ENCODE data around the gene COL5A1.
"Not testable (repeated sequence)": the region's sequence is repeated elsewhere in the genome, so short reads cannot be mapped to it uniquely, and the experiment has no call there.

Gene COL5A1

DNA sequence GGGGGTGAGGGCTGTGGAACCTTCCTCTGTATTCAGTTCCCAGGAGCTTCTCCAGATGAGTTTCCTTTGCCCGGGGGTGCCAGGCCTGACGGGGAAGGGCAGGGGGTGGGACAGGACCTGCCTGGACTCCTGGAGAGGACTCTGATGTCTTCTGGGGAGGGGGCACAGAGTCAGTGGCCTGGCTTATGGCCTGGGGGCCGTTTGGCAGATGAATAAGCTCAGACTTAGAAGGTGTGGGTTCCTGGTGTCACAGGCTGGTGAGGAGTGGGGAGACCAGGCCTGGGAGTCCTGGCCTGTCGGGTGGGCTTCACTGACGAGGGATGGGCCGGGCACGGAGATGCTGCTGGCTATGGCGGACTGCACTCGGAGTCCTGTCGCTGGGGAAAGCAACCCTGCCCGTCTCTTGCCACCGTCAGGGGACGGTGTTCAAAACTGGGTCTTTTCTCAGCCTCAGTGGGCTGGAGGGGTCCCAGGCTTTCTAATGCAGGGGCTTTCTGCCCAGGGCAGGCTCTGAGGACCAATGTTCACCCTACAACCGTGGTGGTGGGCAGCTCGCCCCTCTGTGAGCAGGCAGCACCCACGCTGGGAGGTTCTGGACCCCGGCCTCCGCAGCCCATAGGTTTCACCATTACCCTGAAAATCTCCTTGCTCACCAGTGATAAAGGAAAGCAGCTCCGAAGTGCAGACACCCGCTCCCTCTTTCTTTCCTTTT lies 16.2 kb downstream of the COL5A1 start:
- DNase-seq (ENCODE audit: low spot score), result no peak

DNA sequence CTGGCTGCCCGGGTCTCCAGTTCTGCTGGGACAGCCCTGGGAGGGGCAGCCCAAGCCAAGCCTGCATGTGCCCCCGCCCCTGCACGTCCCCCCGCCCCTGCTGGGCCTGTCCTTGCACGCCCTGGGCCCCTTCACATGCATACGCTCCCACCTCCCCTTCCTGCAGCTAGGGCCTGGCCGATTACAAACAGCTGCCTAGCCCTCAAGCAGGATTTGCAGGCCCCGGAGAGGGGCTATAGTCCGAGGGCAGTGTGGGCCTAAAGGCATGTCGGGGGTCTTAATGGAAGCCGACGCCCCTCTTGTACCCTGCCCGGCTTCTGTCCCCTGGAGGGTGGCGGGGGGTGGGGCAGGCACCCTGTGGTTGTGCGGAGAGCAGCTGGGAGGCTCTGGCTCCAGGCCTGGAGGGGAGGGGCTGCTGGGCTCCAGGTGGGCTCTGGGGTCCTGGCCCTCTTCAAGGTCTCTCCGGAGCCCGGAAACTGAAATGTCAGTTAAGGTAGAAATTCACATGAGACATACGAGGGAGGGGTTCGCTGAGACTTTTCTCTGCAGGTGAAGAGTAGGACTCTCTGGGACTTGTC lies 16.9 kb downstream of the COL5A1 start:
- no peak for DNase-seq (ENCODE audit: low spot score)

DNA sequence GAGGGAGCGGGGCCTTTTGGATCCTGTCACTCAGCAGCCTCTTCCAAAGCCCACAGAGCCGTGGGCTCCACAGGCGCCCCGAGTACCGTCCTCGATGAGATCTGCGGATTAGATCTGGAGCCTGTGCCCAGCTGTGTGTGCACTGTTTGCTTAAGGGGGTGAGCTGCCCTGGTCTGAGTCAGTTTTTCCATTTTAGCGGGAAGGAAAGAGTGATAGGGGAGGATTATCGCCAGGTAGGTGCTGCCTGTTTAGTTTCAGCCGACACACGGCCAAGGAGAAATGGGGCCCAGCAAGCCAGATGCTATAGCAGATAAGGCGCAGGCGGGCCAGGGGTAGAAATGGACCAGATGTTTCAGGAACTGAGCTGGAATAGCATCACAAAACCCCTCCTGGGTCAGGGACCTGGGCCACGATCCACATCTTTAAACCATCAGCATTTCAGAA lies 18.1 kb downstream of the COL5A1 start:
- no peak for DNase-seq (ENCODE audit: low spot score)

DNA sequence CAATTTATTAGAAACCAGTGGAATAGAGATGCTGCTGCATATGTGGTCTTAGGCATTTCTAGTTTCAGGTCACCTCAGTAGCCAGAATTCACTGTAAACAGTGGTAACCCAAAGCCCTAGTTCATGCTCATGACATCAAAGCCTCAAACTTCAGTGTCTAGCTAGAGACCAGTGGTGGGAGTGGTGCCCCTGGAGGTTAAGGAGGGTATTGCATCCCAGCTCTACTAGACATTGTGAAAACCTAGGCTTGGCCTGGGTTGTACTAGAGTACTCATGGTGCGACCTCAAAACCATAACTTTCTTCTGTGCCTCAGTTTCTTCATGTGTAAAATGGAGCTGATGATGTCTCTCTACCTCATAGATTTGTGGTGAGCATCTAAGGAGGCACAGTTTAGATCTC lies 18.8 kb downstream of the COL5A1 start:
- no peak for DNase-seq (ENCODE audit: low spot score)

DNA sequence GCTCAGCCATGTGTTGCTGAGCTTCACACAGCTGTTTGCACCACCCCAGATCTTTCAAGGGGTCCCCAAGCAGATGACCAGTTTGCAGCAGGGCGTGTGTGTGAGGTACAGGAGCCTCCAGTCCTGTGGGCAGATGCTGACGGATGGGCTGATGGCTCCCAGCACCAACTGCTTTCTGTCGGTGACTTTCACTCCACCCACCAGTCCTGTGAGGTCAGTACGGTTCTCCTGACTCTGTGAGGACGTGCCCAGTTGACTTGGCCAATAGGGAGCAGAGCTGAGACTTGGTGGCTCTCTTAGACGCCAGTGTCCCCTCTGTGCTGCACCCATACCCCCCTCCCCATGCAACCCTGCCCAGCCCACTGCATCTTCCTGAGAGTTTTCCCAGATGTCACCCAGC lies 19.7 kb downstream of the COL5A1 start:
- no peak for DNase-seq (ENCODE audit: low spot score)

DNA sequence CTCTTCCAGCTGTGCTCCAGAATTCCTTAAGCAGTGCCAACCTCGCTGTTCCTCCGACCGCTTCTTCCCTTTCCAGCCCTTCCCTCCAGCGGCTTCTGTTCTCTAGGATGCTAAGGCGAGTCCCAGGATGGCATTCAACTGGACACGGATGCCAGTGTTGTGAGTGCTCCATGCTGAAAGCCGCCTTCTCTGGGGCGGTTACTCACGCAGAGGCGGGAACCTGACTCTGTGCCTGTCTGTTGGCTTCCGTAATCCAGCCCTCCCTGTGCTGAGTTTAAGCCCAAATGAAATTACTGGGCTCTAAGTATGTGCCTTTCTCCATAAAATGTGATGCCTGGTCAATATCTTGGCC lies 20.2 kb downstream of the COL5A1 start:
- DNase-seq (ENCODE audit: low spot score), result no peak

DNA sequence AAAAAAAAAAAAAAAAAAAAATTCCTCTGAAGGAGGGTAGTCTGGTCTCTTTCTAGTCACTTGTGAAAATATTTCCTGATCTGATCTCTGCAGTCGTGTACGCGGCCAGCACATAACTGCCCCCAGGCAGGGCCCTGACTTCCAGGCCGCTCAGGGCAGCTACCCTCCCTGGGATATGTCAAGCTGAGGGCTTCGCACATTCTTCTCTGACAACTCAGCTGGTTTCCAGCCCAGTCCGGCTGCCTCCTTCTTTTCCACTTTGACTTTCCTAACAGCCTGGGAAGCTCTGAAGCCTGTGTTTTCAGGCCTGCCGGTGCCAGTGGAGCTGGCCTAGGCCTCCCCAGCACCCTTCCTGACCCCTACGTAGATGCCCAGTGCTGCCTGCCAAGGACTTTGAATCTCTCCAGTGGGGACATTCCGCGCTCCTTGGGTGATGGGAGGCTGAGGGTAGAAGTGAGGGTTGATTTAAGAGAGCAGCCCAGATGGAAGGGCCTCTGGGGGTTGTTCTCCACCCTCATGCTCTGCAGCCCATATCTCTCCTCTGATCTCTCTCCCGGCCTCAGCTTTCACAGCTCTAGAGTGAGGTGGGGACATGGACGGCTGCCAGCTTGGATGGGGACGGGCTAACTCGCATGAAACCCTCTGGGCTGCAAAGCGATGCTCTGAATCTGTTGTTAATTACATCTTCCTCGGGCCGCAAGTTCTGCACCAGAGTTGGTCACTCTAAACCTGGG lies 20.7 kb downstream of the COL5A1 start:
- no peak for DNase-seq (ENCODE audit: low spot score)

DNA sequence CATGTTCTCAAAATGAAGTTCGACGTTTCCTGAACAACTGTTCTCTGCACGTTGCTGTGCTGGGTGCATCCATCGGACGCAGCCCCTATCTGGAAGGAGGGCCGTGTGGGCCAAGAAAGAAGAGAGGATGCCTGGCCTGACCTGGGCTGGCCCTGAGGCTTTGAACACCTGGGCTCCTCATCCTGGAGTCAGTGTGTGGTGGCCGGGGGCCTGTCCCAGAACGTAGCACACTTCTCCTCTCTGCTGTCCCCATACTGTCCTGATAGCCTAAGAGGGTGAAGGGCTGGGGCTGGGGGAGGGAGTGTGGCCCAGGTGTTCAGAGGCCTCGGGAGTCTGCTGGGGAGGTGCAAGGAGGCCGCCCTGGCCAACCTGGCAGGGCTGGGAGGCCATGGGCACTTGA lies 21.5 kb downstream of the COL5A1 start:
- DNase-seq (ENCODE audit: low spot score), result no peak

DNA sequence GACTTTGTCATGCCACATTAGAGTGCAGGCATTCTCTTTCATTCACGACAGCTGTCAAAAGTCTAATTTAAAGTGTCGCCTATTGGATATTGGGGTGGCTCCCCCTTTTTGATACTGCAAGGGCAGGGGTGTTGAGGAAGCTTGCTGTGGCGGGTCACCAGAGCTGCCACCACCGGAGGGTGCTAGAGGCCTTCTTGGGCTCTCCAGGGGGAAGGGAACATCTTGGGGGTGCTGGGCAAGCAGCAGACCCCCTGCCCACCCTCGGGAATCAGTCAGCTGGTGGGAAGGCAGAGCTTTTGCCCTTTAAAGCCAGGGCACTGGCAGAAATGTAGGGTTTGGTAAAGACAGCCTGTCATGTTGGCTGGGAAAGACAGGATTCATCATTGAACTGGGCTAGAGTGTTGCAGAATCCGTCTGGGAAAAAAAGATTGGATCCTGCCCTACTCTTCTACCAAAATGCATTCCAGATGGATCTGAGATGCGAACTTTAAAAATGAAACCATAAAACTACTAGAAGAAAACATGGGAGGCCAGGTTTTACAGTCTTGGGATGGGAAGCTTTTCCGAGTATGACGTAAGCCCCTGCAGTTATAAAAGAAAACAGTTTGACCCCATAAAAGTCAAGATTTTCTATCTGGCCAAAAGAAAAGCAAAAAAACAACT lies 22.3 kb downstream of the COL5A1 start:
- no peak for DNase-seq (ENCODE audit: low spot score)

DNA sequence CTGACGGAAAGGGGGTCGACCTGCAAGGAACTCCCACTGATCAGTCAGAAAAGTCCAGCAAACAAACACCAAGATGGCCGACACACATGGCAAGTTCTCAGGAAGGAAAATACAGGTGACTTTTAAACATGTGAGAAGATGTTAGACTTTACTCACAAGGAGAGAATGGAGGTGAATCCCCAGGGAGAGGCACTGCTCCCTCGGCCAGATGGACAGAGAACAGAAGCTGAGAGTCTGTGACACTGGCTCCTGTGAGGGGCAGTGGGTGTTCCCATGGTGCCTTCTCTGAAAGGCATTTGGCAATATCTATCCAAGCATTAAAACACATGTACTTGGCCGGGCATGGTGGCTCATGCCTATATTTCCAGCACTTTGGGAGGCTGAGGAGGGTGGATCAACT lies 22.8 kb downstream of the COL5A1 start:
- DNase-seq (ENCODE audit: low spot score), result no peak

DNA sequence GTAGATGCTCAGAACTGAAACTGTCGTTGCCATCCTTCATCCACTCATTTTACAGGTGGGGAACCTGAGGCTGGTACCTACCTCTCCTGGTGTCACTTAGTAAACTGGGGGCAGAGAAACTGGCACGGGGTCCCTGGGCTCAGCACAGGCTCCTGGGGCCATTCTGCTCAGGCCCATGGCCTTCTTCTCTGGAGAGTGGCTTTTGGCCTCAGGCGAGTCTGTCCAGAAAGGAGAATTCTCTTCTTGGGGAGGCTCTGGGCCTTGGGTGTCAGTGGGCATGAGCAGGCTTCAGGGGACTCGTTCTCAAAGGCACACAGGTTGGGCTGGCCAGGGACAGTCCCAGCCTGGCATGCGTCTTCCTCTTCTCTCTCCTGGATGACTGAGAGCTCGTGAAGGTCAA lies 24.6 kb downstream of the COL5A1 start:
- DNase-seq (ENCODE audit: low spot score), result no peak

DNA sequence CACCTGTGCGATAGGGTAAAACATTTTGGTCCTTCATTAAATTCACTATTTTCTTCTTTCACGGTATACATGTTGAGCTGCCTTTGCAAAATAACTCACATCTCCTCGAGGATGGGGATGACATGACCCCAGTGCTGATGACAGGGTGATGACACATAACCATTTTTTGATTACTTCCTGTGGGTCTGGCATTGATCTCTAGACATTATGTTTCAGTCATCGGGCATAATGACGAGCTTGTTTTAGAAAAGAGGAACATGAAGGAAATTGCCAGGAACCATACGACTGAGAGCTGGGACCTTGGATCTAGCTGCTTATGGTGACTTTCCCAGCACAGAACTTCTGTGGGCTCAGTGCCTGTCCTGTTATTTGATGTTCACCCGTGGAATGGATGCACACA lies 25.2 kb downstream of the COL5A1 start:
- DNase-seq (ENCODE audit: low spot score), result no peak

DNA sequence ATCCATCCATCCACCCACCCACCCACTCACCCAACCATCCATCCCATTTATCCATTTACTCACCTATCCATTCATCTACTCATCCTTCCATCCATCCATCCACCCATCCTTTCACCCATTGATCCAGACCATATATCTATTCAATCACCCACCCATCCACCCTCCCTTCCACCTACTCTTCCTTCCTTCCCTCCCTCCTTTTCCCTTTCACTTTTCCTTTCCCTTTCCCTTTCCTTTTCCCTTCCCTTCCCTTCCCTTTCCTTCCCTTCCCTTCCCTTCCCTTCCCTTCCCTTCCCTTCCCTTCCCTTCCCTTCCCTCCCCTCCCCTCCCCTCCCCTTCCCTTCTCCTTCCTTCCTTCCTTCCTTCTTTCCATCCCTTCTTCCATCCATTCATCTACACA lies 27.4 kb downstream of the COL5A1 start:
- DNase-seq (ENCODE audit: low spot score), result not testable (repeated sequence)

DNA sequence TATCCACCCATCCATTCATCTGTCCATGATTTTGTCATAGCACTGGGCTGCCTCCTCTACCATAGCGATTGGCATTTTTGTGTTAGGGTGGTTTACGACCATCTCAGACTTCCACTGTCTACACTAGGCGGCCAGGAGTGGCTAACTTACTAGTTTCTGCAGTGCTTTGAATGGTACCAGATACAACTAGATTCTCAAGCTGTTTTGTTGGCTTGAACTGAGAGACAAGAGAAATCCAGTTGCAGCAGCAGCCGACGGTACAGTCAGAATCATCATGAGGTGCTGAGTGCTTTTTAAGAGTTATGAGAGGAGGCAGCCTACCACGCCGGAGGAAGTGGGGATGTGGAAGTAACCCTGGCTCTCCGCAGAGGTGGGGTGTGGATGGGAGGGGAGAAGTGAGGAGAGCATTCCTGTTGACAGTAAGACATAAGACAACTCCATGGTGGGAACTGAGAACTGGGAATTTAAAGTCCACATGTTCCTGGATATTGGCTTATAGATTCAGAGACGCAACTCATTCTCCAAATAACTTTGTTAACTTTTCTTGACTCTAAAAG lies 27.9 kb downstream of the COL5A1 start:
- DNase-seq (ENCODE audit: low spot score), result no peak

DNA sequence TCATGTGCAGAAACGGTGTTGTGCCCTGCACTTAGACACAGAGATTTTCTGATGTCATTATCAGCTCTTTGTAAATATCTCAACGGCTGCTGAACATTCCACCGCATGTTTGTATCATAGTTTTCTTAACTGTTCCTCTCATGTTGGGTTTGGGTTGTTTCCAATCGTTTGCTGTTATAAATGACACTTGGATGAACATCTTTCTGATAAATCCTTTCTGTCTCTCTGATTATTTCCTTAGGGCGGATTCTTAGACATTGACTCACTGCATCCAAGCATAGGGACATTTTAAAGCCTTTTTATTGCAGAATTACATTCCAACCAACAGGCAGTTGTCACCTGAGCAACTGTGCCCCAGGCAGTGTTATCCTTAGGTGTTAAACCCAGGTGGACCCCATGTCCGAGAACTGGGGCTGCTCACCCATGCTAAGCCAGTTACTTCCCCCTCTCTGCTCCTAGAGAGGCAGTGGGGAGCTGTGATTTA lies 28.5 kb downstream of the COL5A1 start:
- DNase-seq (ENCODE audit: low spot score), result peak; percentile 40

DNA sequence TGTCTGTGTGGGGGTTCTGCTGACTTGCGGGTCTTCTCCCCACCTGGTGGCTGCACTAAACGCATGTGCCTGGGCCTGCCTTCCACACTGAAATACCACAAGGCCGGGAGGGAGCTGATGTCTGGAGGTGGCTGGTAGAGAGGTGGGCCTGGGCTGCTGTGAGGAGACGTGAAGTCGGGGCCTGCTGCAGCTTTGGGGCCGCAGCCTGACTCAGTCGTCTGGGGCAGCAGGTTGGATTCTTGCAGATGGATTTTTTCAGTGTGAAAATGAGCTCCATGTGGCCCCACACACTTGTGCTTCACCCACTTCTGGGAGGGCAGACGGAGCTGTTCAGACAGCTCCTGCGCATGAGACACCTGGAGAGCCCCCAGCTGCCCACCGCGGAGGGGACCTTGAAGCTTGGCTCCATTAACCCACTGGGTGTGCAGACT lies 29.3 kb downstream of the COL5A1 start:
- DNase-seq (ENCODE audit: low spot score), result no peak

DNA sequence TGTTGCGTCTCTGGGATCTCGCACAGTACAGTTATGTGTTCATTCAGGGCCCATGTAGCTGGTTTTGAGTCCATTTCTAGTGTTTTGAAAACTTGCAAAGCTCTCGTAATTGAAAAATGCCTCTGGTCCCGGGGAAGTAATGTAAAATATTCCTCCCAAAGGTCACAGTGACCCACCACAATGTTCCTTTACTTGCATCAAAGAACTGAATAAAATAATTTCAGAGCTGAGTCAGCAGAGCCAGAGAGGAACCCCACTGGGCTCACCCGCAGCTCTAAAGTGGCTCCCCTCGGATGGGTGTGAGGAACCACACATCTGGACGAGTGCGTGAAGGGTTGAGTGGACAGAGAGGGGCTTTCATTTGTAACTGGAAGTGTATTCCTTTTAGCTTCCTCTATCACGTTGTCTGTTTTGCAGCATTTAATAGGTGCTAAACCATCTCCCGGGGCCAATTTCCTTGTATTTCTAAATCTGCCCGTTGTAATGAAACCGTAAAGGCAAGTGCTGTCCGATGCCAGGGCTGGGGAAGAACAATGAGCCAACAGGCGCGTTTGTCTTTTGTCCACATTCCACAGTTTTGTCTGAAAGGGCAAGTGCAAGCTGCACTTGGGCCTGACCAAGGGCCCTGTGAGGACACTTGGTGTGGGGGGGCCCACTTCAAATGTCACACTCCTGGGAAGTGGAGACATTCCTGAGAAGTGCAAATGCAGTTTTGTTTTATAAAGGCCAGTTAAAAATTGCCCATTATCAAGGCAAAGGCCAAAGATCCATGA lies 29.9 kb downstream of the COL5A1 start:
- no peak for DNase-seq (ENCODE audit: low spot score)

DNA sequence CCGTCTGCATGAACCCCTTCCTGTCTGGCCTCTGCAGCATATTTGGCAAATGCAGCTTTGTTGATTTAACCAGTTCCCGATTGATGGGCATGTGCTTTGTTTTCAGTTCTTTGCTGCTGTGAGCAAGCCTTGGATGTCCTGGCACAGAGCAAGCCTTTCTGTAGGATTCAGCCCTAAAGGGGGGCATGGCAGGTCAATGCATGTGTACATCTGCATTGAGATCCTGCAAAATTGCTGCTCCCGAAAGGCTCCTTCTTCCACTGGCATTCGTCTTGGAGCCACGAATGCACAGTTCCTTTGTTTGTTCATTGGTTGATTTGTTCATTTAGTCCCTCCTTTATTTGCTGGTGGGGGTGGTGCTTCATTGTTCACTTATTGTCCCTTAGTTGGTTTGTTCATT lies 34.8 kb downstream of the COL5A1 start:
- DNase-seq (ENCODE audit: low spot score), result no peak

DNA sequence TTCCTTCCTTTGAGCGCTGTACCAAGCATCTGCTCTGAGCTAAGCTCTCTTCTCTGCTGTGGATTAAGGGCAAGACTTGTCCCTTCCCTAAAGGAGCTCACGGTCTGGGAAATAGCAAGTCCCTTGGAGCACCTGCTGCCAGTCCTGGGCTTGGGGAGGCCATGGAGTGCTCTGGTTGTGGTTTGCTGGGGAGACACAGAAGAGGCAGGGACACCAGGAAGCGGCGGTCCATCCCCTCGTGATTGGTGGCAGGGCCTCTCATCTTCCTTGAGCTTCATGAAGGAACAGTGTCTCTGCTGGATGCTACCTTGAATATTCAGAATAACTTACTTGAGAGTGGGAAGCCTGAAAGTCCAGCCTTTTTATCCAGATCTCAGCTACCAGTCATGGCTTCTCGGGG lies 35.3 kb downstream of the COL5A1 start:
- no peak for DNase-seq (ENCODE audit: low spot score)

DNA sequence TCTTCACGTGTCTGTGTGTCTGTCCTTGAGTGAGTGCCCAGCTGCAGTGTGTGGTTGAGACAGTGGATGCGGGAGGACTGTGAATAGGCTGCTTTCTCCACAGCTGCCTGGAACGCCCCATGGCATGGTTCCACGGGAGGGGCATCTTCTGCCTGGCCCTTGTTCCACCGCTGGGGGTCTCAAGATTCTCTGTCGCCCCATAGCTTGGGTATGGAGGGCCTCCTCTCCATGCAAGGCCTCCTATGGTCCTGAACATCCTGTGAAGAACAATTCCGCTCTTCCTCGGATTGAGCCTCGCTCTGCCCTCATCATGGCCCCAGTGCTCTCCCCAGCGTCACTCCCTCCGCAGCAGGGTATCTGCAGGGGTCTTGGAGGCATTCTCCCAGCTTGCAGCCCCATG lies 36.1 kb downstream of the COL5A1 start:
- no peak for DNase-seq (ENCODE audit: low spot score)

DNA sequence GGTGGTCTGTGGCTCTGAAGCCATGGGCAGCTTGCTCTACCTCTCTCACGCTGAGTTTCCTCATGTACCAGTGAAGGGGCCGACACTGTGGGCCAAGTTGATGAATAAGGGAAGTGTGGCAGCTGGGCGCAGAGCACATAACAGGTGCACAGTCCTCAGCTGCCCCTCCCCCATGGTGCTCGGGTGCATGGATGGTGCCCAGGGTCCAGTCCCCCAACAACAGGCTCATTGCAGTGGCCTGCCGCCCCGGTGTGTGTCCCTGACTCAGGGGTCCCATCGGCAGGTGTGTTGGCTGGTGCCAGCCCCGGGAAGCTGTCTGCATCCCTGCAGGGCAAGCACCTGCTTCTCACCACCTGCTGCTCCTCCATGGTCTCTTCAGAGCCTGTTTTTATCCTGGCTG lies 36.6 kb downstream of the COL5A1 start:
- no peak for DNase-seq (ENCODE audit: low spot score)

Data from COLO829 (cell line).